ENCODE data around the gene NAT14. TPM values are rescaled to one million over a fixed set of nuclear protein-coding genes. Genes with fewer than 3 reads are reported as not detected.

The NAT14 gene
- total RNA-seq, 1 experiment from 2014 or later, result 45.2 TPM

DNA sequence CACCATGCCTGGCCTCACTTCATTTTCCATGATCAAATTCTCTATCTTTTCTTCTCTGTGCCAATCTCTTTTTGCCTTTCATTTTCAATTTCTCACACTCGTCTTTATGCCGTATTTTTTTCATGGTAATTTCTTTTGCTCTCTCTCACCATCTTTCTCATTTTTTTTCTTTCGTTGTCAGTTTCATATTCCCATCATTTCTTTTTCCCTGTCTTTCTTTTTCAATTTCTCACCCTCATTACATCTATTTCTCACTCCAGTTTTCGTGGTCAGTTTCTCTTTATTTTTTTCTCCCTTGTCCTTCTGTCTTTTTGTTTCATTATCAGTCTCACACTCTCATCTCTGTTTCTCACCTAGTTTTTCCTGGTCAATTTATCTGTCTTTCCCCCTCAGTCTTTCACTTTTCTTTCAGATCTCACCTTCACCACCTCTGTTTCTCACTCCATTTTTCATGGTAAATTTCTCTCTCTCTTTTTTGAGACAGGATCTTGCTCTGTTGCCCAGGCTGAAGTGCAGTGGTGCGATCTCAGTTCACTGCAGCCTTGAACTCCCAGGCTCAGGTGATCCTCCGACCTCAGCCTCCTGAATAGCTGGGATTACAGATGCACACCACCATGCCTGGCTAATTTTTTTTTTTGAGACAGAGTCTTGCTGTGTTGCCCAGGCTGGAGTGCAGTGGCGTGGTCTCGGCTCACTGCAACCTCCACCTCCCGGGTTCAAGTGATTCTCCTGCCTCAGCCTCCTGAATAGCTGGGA lies 17.4 kb downstream of the NAT14 start:
- peaks cover 18% of the 10 kb centered on the region for H3K4me1 Mint-ChIP-seq (ENCODE audit: low read depth, unreplicated experiment)
- POLR2A ChIA-PET, result no interaction called here
- no peak overlapping the region for H3K4me3 Mint-ChIP-seq (ENCODE audit: unreplicated experiment)
- BruUV-seq (replicated peaks), result TSS peak; percentile 46
- intact Hi-C loops (cut with micrococcal nuclease; ENCODE audit: unreplicated experiment), result loop anchor here (5.0 to 10.0 kb wide), 2 partner anchors 98 to 130 kb away; partner anchors contain the start of gene UBE2S
- peaks cover 18% of the 10 kb centered on the region for H3K9me3 Mint-ChIP-seq (ENCODE audit: unreplicated experiment)
- DNase-seq, result no peak
- Histone ChIP-seq H3K36me3 (ENCODE audit: control insufficient read depth, insufficient read depth, low read length) (no peaks in the 10 kb centered on the region), H3K27me3 (replicated peaks; ENCODE audit: control insufficient read depth, insufficient read depth, low read length) (no peaks in the 10 kb centered on the region), H3K4me3 (ENCODE audit: low read depth, low read length) (no peak overlapping the region), H3K9me3 (peaks cover 8% of the 10 kb centered on the region; the same call in 1 of the 2 replicates), H3K4me1 (peaks cover 8% of the 10 kb centered on the region; the same call in 1 of the 2 replicates)
- H3K27me3 Mint-ChIP-seq (ENCODE audit: insufficient read depth, unreplicated experiment), result peaks cover 8% of the 10 kb centered on the region
- TF ChIP-seq, protein P1, sequence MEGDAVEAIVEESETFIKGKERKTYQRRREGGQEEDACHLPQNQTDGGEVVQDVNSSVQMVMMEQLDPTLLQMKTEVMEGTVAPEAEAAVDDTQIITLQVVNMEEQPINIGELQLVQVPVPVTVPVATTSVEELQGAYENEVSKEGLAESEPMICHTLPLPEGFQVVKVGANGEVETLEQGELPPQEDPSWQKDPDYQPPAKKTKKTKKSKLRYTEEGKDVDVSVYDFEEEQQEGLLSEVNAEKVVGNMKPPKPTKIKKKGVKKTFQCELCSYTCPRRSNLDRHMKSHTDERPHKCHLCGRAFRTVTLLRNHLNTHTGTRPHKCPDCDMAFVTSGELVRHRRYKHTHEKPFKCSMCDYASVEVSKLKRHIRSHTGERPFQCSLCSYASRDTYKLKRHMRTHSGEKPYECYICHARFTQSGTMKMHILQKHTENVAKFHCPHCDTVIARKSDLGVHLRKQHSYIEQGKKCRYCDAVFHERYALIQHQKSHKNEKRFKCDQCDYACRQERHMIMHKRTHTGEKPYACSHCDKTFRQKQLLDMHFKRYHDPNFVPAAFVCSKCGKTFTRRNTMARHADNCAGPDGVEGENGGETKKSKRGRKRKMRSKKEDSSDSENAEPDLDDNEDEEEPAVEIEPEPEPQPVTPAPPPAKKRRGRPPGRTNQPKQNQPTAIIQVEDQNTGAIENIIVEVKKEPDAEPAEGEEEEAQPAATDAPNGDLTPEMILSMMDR (IDR thresholded peaks at IDR 0.05; ENCODE audit: insufficient read depth in 1 of 2, low read depth in 1 of 2, low read length in 1 of 2, severe bottlenecking in 1 of 2, unreplicated experiment in 1 of 2), result no peak
- H3K36me3 Mint-ChIP-seq (ENCODE audit: insufficient read depth, unreplicated experiment), result peaks cover 20% of the 10 kb centered on the region
- H3K27ac Mint-ChIP-seq (ENCODE audit: unreplicated experiment), result no peak overlapping the region
- CTCF ChIA-PET, result interaction anchor here (2.8 kb wide), 1 partner anchor 35 kb away, joined by 35 read pairs; no protein-coding TSS in a partner anchor

DNA sequence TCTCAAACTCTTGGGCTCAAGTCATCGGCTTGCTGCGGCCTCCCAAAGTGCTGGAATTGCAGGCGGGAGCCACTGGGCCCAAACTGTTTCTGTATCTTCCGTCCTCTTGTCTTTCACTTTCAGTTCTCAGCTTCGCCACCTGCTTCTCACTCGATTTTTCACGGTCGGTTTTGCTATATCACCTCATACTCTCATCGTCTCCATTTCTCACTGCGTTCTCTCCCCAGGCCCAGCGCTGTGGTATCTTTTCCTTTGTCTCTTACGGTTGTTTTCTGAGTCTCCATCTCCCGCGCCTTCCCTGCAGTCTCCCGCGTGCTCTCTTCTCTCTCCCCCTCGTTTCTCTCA lies 18.1 kb downstream of the NAT14 start:
- TF ChIP-seq, protein P1 (IDR thresholded peaks at IDR 0.05; ENCODE audit: insufficient read depth in 1 of 2, low read depth in 1 of 2, low read length in 1 of 2, severe bottlenecking in 1 of 2, unreplicated experiment in 1 of 2), result no peak
- intact Hi-C loops (cut with micrococcal nuclease; ENCODE audit: unreplicated experiment), result loop anchor here (1.0 to 10.0 kb wide), 3 partner anchors 42 to 129 kb away; partner anchors contain the start of genes ISOC2 and UBE2S
- ChIA-PET CTCF (interaction anchor here (0.8 to 2.8 kb wide), 11 partner anchors 9 to 362 kb away, joined by 3 to 35 read pairs (median 8); partner anchors contain the start of genes KMT5C, ZNF628 and ZNF784), POLR2A (no interaction called here)
- Histone ChIP-seq H3K36me3 (ENCODE audit: control insufficient read depth, insufficient read depth, low read length) (no peaks in the 10 kb centered on the region), H3K9me3 (peaks cover 8% of the 10 kb centered on the region; the same call in 1 of the 2 replicates), H3K4me3 (ENCODE audit: low read depth, low read length) (peak overlapping the region; percentile 37), H3K27me3 (replicated peaks; ENCODE audit: control insufficient read depth, insufficient read depth, low read length) (no peaks in the 10 kb centered on the region), H3K4me1 (peaks cover 8% of the 10 kb centered on the region; the same call in 1 of the 2 replicates)
- peaks cover 20% of the 10 kb centered on the region for H3K36me3 Mint-ChIP-seq (ENCODE audit: insufficient read depth, unreplicated experiment)
- no TSS peak for BruUV-seq (replicated peaks)
- H3K9me3 Mint-ChIP-seq (ENCODE audit: unreplicated experiment), result peaks cover 18% of the 10 kb centered on the region
- peak overlapping the region; percentile 87 for H3K4me3 Mint-ChIP-seq (ENCODE audit: unreplicated experiment)
- H3K4me1 Mint-ChIP-seq (ENCODE audit: low read depth, unreplicated experiment), result peaks cover 18% of the 10 kb centered on the region
- peak overlapping the region; percentile 93 for H3K27ac Mint-ChIP-seq (ENCODE audit: unreplicated experiment)
- DNase-seq, result no peak
- peaks cover 8% of the 10 kb centered on the region for H3K27me3 Mint-ChIP-seq (ENCODE audit: insufficient read depth, unreplicated experiment)

DNA sequence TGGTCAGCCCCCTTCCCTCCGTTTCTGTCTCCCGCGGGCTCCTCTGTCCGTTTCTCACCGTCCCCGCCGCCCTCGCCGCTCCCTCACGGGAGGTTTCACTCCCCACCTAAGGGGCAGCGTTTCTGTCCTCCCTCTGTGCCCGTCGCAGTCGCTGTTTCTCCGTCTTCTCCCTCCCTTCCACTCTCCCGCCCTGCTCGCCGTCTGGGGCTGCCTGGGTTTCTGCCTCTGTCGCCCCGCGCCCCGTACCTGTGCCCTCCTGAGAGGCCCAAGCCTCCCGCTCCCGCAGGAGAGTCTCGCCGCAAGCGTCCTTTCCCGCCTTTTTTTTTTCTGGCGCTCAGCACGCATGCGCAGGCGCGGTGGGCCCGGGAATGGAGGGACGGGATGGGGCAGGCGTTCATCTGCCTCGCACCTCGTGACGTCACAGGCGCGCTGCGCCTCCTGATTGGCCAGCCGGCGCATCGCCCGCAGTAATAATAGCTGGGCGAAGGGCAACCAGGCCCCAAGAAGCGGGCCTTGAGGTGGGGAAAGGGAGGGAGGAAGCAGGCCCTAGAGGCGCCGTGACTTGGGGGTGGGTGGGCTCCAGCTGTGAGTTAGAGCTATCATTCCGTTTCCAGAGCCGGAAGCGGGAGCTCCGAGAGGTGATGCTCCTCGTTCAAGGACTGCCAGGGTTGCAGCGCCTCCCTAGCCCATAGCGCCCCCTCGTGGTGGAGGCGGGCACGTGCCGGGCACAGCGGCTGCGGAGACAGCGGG lies 18.7 kb downstream of the NAT14 start:
- H3K4me1 Mint-ChIP-seq (ENCODE audit: low read depth, unreplicated experiment), result peaks cover 18% of the 10 kb centered on the region
- ChIA-PET CTCF (interaction anchor here (0.6 to 2.8 kb wide), 33 partner anchors 10 to 441 kb away, joined by 3 to 35 read pairs (median 6); partner anchors contain the start of genes DNAAF3, FIZ1, HSPBP1 and ISOC2), POLR2A (interaction anchor here (0.6 to 1.3 kb wide), 13 partner anchors 19 to 617 kb away, joined by 3 to 17 read pairs (median 4); partner anchors contain the start of genes ISOC2, NAT14, UBE2S and ZNF628)
- Histone ChIP-seq H3K4me1 (peaks cover 8% of the 10 kb centered on the region; the same call in 1 of the 2 replicates), H3K36me3 (ENCODE audit: control insufficient read depth, insufficient read depth, low read length) (no peaks in the 10 kb centered on the region), H3K4me3 (ENCODE audit: low read depth, low read length) (peak overlapping the region; percentile 53), H3K9me3 (peaks cover 8% of the 10 kb centered on the region; the same call in 1 of the 2 replicates), H3K27me3 (replicated peaks; ENCODE audit: control insufficient read depth, insufficient read depth, low read length) (no peaks in the 10 kb centered on the region)
- peak overlapping the region; percentile 93 for H3K27ac Mint-ChIP-seq (ENCODE audit: unreplicated experiment)
- H3K9me3 Mint-ChIP-seq (ENCODE audit: unreplicated experiment), result peaks cover 18% of the 10 kb centered on the region
- BruUV-seq (replicated peaks), result no TSS peak
- peak overlapping the region; percentile 87 for H3K4me3 Mint-ChIP-seq (ENCODE audit: unreplicated experiment)
- peaks cover 8% of the 10 kb centered on the region for H3K27me3 Mint-ChIP-seq (ENCODE audit: insufficient read depth, unreplicated experiment)
- TF ChIP-seq, protein P1 (IDR thresholded peaks at IDR 0.05; ENCODE audit: insufficient read depth in 1 of 2, low read depth in 1 of 2, low read length in 1 of 2, severe bottlenecking in 1 of 2, unreplicated experiment in 1 of 2), result peak; percentile 98 to 99
- DNase-seq, result peak; percentile 96 to 99
- H3K36me3 Mint-ChIP-seq (ENCODE audit: insufficient read depth, unreplicated experiment), result peaks cover 20% of the 10 kb centered on the region
- intact Hi-C loops (cut with micrococcal nuclease; ENCODE audit: unreplicated experiment), result loop anchor here (1.0 to 10.0 kb wide), 4 partner anchors 37 to 129 kb away; partner anchors contain the start of genes ISOC2 and UBE2S

Measured in Caco-2 (cell line).